GM15510 (cell line): ENCODE measurements around the gene OR52B6.

ENCODE experiments used
- POLR2A ChIP-seq: IDR thresholded peaks from 3 replicates; pipeline ENCODE4 v1.6.1; 2011; ENCODE audit warnings: borderline replicate concordance; ENCODE audit not compliant: insufficient read length; ENCODE audit errors: extremely low read depth

The OR52B6 gene

DNA sequence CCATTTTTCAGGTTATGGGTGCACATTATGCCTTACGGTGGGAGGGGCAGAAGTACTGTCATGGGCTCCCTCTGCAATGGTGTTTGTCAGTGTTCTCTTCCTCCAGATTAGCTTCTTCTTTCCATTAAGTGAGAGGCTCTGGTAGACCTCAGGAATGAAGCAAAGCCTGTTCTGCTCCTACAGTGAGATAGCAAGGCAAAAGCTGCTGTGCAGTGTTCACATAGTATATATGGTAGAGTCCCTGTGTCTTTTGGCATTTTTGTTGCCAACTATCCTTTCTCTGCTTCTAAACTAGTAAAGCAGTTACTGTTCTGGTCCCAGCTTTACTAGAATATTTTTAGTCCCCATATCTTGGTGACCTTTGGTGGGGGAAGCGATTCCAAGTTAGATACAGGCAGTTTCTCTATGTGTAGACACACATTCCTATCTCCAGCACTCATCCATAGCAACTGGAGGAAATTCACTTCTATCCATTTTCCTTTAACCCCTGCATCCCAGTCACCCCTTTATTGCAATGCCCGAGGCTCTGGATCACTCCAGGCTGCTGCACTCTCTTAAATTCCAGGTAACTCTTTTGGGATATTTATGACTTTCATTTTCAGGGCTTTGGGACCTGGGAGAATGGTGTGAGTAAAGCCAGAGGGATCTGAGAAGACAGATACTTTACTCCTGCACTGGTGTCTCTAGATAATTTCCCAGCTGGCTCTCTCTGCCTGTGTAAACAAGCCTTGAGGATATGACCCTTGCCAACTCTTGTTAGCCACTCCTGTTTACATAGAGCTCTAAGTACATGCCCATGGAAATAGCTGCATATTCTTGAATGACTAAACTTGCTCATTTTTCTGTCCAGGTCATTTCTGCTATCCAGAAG is 40.2 kb downstream of the OR52B6 start:
- TF ChIP-seq POLR2A: no peak

DNA sequence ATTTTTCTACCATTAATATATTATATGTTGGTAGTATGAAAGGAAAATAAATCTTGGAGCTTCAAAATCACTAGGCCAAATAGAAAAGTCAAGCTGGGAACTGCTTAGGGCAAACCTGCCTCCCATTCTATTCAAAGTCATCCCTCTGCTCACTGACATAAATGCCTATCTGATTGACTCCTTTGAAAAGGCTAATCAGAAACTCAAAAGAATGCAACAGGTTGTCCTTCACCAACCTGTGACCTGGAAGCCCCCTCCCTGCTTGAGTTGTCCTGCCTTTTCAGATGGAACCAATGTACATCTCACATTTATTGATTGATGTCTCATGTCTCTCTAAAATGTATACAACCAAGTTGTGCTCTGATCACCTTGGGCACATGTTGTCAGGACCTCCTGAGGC is 40.9 kb downstream of the OR52B6 start:
- no peak for TF ChIP-seq POLR2A

DNA sequence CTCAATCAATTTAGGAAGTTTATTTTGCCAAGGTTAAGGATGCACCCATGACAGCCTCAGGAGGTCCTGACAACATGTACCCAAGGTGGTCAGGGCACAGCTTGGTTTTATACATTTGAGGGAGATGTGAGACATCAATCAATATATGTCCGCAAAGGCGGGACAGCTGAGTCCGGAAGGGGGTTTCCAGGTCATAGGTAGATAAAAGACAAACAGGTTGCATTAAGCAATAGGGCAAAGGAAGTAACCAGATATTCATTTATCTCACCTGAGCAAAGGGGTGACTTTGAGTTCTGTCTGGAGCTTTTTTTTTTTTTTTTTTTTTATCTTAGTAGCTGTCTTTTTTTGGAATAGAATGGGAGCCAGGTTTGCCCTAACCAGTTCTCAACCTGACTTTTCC is 42.1 kb downstream of the OR52B6 start:
- TF ChIP-seq POLR2A: no peak

DNA sequence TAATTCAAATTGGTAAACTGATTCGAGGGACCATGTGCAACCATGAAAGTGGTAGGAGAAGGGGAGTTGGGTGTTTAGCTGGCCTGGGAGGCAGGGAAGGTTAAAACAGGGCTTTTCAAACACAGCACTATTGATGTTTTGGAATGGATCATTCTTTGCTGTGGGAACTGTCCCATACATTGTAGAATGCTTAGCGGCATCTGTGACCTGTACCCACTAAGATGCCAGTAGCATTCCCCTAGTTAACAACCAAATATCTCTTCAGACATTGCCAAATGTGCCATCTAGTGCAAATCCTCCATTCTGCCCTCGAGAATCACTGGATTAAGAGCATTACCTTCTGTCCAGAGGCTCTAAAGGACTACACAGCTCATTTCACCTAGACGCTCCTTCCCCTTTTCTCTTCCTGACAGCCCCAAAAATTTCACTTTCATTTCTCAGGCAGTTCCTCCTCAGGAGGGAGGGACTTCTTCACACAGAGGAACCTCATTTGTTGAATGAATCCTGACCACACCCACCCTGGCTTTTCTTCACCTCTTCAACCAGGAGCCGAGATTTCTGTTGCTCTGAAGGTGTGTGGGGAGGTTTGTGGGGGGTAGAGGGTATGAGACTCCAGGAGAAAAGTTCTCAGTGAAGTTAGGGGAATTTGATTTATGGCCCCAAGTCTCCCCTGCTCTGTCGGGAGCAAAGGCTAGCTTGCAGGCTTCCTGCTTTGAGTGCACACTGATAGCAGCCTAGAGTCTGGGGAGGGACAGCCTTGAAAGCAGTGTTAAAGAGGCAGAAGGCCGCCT is 44.0 kb downstream of the OR52B6 start, which contains the start of gene TRIM34:
TSS of gene TRIM34 (plus strand) at position 513 of the 791 bp plus-strand sequence. CDS start 7,331 bp downstream, outside the sequence.
- peak; percentile 63 for TF ChIP-seq POLR2A

DNA sequence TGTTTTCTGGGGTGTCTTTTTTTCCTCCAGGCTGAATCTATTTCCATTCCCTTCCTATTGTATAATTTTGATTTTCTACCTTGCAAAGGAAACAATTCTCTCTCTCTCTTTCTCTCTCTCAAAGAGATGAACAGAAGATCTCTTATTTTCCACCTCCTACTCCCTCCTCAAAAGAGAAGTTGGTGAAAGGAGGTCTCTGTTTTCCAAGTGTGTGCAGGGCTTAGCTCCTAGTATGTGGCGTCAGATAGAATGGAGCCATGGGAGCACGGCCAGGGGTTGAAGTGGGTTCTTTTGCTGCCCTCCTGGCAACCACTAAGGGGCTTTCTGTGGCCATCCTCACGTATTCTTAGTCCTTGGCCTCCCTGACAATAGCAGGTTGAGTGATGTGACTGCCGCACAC is 44.6 kb downstream of the OR52B6 start:
- TF ChIP-seq POLR2A: no peak

DNA sequence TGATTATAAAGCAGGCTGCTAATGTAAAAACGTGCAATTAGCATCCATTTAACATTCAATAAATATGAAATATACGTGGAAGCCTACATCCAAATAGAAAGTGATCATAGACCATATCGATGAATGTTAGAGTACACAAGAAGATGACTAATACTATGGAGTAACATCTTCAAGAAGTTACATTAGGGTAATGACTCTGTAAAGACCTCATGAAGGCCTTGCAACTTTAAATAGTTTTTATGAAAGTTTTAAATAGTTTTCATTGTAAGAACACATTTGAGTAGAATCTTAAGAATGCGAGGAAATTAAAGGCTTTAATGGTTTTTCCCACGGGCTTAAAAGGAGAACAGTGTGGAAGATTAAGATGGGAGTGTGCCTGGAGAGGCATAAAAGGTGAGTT is 45.5 kb downstream of the OR52B6 start:
- TF ChIP-seq POLR2A: no peak

DNA sequence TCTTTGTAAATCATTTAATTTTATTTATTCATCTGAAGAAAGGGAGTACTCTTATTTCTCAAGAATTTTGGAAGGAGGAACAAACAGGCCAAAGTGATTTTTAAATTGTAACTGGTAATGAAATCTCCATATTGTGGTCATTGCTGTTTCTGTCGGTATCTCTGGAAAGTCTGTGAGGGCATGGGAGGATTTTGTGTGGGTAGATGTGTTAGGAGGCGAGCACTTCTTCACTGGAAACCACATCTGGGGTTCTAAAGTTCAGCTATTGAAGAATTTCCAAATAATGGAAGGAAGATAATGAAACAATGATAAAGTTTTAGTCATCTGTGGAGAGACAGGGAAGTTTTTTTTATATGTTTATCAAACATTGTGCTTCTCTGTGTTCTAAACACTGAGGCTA is 50.7 kb downstream of the OR52B6 start:
- TF ChIP-seq POLR2A: no peak
